Anterior cingulate cortex (tissue), 58 donors: Measurements from ENCODE around the gene SLC12A3.

Experiments
- DNase-seq, 58 donors: peaks; one replicate each; lab custom pipeline; 2025; lab: John Stamatoyannopoulos, UW

The SLC12A3 gene

GRCh38 chr16:56848029-56848936 lies 16.7 kb upstream of the SLC12A3 start:
- DNase-seq, result peak in 6 of 58 donors; percentile 24 to 48 (median 30)

DNA sequence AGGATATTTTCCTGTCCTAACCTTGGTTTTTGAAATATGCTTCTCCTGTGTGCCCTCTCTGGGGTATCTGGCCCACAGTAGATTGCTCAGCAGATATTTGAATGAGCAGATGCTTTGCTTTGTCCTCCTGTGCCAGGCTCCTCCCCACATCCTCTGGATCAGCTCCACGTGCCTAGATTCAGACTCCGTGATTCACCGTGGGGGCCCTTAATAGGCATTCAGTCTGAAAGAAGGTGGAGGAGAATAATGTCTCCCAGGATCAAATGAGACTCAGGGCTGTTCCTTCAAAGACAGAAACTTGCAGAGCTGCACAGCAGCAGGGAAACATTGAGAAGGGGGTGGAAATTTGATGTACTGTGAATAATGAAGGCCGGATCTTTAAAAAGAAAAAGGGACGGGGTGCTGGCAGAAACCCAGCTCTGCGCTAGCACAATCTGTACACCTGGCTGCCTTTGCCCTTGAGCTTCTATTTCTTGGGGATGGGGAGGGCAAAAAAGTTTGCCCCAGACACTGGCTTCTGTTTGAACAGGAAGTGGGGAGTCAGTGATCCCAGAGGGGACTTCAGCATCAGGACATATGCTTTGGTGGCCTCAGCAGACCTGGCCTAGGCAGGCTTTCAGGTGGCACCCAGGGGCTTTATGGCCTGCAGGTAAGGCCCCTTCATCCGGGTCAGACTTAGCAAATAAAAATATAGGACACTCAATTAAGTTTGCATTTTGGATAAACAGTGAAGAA lies 15.9 kb upstream of the SLC12A3 start:
- peak in 2 of 58 donors; percentile 16 to 45 for DNase-seq

DNA sequence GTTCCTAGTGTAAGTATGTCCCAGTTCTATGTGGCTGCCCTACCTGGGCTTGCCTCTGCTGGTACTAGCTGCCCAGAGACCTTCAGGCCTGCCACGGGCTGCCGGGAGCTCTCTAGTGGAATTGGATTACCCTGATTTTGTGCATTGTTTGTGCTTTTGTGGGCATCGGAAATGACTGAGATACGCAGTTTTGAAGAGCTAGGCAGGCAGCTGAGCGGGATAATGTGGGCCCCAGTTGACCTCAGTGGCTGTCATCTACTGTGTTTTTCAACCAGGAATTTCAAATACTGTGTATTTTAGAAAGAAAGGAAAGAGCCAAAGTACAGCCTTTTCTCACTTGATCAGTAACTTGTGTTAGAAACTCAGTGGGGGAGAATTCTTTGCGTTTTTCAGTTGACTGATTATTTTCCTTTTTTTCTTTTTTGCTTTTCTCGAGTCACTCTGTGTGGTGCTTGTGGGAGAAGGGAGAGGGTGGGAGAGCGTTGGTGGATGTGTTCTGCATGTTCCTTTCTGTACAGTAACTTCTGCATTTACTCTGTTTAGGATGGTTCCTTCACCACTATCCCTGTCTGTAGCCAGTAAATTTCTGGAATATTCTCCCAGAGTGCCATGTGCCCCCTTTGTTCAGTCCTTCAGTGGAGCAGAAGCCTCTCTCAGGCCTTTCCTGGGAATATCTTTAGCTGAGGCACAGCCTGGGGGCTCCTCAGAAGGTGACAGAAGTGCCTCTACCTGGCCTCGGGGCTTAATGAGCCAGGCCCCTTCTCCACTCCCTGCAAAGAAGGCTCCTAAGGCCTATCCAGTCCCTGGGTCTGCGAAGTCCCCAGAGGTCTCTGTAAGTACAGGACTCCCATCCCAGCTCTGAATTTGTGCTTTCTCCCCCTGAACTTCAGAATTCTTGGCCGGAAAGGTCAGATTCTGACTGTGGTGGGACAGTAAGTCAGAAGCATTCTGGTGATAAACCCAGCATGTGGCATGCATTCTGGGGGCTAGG lies 15.0 kb upstream of the SLC12A3 start:
- peak in 1 of 58 donors; percentile 23 for DNase-seq

DNA sequence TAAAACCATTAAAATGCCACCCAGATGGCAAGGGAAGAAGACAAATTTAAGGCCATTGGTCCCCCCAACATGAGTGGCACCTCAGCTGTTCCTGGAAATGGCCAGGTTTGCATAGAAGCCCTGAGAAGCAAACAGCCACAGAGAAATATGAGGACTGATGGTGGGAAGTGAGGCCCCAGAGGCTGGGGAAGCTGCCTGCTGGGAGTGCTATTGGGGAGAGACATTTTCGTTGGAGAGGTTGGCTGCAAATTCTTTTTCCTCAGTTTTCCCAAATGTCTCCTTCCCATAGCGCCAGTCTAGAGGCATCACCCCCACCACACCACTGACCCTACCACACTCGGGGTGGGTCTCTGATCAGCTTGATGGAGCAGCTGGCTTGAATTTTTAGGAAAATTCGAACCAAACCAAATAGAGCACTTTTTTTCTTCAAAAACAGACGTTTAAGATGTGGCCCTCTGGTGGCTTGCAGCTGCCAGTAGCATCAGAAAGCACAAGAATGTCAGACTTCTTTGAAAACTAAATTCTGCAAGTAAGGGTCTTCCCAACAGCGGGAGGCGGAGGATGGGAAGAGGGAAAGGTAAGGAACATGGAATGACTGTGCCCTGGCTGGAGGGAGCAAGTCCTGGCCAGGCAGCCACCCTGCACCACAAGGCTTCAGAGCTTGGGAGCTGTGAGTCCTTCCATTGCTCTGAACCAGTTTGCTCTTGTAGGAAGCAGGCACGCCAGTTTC lies 13.2 kb upstream of the SLC12A3 start:
- peak in 1 of 58 donors; percentile 16 for DNase-seq

DNA sequence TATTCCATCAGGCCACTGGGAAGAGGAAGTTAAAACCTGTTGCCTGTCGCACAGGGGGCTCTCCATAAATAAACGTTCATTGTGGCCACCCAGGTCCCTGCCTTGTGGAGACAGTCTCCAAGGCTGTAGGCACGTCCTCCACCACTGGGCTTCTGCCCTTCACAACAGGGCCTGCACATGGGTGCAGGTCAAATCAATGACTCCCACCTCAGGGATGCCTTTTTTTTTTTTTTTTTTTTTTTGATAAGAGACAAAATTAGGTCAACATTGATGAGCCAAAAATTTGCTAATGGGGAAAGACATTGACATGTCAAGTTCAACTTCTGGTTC lies 12.6 kb upstream of the SLC12A3 start:
- no peak for DNase-seq

DNA sequence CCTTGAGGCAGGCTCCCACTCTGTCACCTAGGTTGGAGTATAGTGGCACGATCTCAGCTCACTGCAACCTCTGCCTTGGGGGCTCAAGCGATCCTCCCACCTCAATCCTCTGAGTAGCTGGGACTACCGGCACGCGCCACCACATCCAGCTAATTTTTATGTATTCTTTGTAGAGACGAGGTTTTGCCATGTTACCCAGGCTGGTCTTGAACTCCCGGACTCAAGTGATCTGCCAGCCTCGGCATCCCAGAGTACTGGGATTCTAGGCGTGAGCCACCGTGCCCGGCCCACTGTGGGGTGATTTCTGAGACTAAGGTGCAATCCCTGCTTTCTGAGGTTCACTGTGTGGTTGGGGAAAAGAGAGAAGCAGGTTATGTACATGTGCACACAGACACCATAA lies 12.0 kb upstream of the SLC12A3 start:
- DNase-seq, result no peak

GRCh38 chr16:56855201-56855600 lies 9.8 kb upstream of the SLC12A3 start:
- DNase-seq, result no peak

DNA sequence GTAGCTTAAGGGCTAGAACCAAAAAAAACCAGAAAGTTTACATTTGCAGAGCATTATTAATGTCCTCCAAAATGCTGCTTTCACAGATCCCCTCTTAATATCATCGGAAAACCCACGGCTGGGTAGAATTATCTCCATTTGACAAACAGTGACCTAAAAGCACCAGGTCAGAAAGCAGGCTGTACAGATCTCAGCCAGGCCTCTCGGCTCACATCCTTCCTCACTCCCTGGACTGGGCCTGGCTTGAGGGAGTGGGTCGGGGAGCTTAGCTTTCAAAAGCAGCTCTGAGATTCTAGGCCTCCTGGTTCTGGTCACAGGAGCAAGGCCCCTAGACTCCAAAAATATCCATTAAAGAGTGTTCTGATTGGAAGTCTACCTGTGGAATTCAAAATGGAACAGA lies 9.1 kb upstream of the SLC12A3 start:
- no peak for DNase-seq

- DNase-seq, result no peak
These were observed 8.0 kb upstream of the SLC12A3 start for GRCh38 chr16:56856876-56857447.

- DNase-seq, result no peak
These were observed 6.6 kb upstream of the SLC12A3 start for GRCh38 chr16:56858374-56858773.

- DNase-seq, result no peak
These were observed 5.4 kb upstream of the SLC12A3 start for GRCh38 chr16:56859636-56860035.

- peak in 1 of 58 donors; percentile 10 for DNase-seq
These were observed 4.6 kb upstream of the SLC12A3 start for GRCh38 chr16:56860226-56861020.

DNA sequence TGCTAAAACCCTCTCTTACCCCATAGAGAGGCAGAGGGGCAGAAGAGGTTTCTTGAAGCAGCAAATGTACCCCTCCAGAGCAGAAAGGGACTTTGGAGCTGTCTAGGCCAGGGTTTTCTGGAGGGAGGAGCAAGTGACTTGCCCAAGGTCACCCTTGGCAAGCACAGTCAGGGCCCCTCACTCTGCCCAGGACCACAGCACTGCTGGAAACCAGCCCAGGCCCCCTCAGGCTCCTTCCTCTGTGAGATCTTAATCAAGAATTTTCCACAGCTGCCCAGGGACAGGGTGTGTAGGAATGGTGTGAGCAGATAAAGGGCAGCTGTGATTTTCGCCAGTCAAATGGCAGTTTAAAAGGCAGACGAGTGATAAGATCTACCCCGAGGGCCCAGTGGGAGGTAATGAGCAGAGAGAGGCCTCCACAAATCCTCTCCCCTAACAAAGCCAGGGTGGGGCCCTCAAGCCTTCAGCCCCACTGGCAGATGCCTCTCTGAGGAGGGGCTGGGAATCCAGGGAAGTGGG lies 3.9 kb upstream of the SLC12A3 start:
- DNase-seq, result no peak

DNA sequence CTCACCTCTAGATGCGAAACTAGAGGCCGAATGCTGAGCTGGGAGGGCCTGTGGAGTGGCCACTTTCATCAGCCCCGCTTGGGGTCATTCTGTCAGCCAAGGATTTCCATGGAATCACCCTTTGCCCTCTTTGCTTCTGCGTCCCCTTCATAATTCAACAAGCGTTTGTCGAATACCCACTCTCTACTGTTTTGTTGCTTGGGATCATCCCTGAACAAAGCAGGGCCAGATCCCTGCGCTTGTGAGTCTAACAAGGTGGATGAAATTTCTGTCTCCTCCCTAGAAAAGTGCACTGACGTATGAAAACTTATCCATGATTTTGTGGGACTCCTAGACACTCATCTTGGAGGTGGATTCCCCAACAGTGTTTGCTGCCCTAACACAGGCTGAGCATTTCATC lies 3.3 kb upstream of the SLC12A3 start:
- no peak for DNase-seq

GRCh38 chr16:56862776-56863175 lies 2.2 kb upstream of the SLC12A3 start:
- no peak for DNase-seq

DNA sequence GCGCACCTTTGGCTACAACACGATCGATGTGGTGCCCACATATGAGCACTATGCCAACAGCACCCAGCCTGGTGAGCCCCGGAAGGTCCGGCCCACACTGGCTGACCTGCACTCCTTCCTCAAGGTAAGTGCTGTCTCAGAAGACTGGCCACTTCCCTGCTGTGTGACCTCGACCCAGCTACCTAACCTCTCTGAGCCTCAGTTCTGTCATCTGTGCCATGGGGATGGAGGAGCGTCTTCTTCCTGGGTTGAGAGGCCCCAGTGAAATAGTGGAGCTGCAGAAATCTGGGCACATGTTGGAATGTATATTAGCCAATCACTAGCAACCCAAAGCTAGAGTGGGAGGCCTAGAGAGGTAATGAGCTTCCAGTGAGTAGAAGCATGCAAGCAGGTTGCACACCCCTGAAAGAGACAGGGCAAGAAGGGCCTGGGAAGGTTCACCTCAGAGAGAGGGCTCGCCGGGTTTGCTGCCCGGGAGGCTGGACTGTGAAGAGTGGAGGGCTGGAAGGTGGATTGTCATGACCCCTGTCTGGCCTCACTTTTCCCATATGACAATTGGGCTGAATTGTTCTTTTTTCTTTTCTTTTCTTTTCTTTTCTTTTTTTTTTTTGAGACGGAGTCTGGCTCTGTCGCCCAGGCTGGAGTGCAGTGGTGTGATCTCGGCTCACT lies 521 bp downstream of the SLC12A3 start:
- DNase-seq, result no peak

- peak in 8 of 58 donors; percentile 12 to 29 (median 20) for DNase-seq
These were observed 2.2 kb downstream of the SLC12A3 start for GRCh38 chr16:56866955-56867830.
